Thoracic aorta (tissue), 2 donors: ENCODE results near the gene CCDC40. TPM values are rescaled to one million over a fixed set of nuclear protein-coding genes. Genes with fewer than 3 reads are reported as not detected.

Experiments used
- ATAC-seq: fragments of 150-250 bp; one replicate; pipeline ENCODE4 v1.8.0; 2017; ENCODE audit warnings: low read depth; ENCODE audit not compliant: insufficient number of reproducible peaks, low FRiP score
- DNase-seq: peaks from one replicate; pipeline ENCODE4 v3.0.0-alpha.2; 2020; ENCODE audit warnings: low spot score
- H3K27ac ChIP-seq, 2 donors: fragments of 200-600 bp; sonication (generic); 1 replicate in 1 of 2; 2 replicates in 1 of 2; pipeline ENCODE4 v1.5.1; 2016; ENCODE audit warnings: mild to moderate bottlenecking in 2 of 2, moderate library complexity in 2 of 2
- H3K27me3 ChIP-seq: fragments of 200-600 bp; sonication (generic); replicated peaks from 2 replicates; pipeline ENCODE4 v1.6.0; 2016; ENCODE audit warnings: mild to moderate bottlenecking; ENCODE audit not compliant: insufficient read depth
- H3K36me3 ChIP-seq: fragments of 200-600 bp; sonication (generic); one replicate; pipeline ENCODE4 v1.5.1; 2016
- H3K4me1 ChIP-seq, 2 donors: fragments of 200-600 bp; sonication (generic); 1 replicate in 1 of 2; 2 replicates in 1 of 2; pipeline versions ENCODE4 v1.5.1 to v1.6.0; 2016; ENCODE audit warnings: low read depth in 2 of 2, mild to moderate bottlenecking in 1 of 2; ENCODE audit not compliant: control insufficient read depth in 1 of 2
- H3K4me3 ChIP-seq: fragments of 200-600 bp; sonication (generic); 2 replicates; pipeline ENCODE4 v1.5.1; 2016; ENCODE audit warnings: mild to moderate bottlenecking
- H3K9me3 ChIP-seq: fragments of 200-600 bp; sonication (generic); 2 replicates; pipeline ENCODE4 v1.5.1; 2016
- CTCF ChIP-seq: fragments of 200-600 bp; sonication (generic); IDR thresholded peaks from one replicate; pipeline ENCODE4 v1.5.1; 2019; ENCODE audit warnings: antibody characterized with exemption
- total RNA-seq, 2 donors: library from RNA; depleted of rRNA; stranded (reverse); fragments of >200 nt; gene quantifications; one replicate each; pipeline versions ENCODE4 v1.1.0 to v1.2.3, GENCODE V29; 2016

The CCDC40 gene
- total RNA-seq, 2 donors from 2014 or later, result 4.4 to 6.5 TPM

- H3K4me3 ChIP-seq, result no peak overlapping the region
- ATAC-seq (no peak), DNase-seq (no peak)
- H3K27me3 ChIP-seq, result no peaks in the 10 kb centered on the region
- H3K36me3 ChIP-seq, result no peaks in the 10 kb centered on the region
- no peak for TF ChIP-seq CTCF
- no peak overlapping the region for H3K27ac ChIP-seq
- no peaks in the 10 kb centered on the region for H3K9me3 ChIP-seq
- H3K4me1 ChIP-seq, result no peaks in the 10 kb centered on the region
Measured at GRCh38 chr17:80091376-80091775, 54.9 kb downstream of the CCDC40 start.

- Histone ChIP-seq H3K9me3 (no peaks in the 10 kb centered on the region), H3K4me3 (no peak overlapping the region), H3K36me3 (no peaks in the 10 kb centered on the region), H3K27me3 (no peaks in the 10 kb centered on the region), H3K4me1 (no peaks in the 10 kb centered on the region), H3K27ac (no peak overlapping the region)
- no peak for TF ChIP-seq CTCF
- DNase-seq (no peak), ATAC-seq (no peak)
Measured at GRCh38 chr17:80092959-80093358, 56.5 kb downstream of the CCDC40 start.

- TF ChIP-seq CTCF, result no peak
- Histone ChIP-seq H3K27me3 (no peaks in the 10 kb centered on the region), H3K4me3 (no peak overlapping the region), H3K4me1 (peaks cover 0 to 2% of the 10 kb centered on the region in 2 donors), H3K9me3 (no peaks in the 10 kb centered on the region), H3K27ac (no peak overlapping the region), H3K36me3 (no peaks in the 10 kb centered on the region)
- DNase-seq (no peak), ATAC-seq (no peak)
Measured at GRCh38 chr17:80095038-80095843, 58.8 kb downstream of the CCDC40 start.

GRCh38 chr17:80095844-80096475 lies 59.5 kb downstream of the CCDC40 start:
- H3K27ac ChIP-seq, result no peak overlapping the region
- peaks cover 0 to 7% of the 10 kb centered on the region in 2 donors for H3K4me1 ChIP-seq
- ATAC-seq (no peak), DNase-seq (no peak)
- no peaks in the 10 kb centered on the region for H3K27me3 ChIP-seq
- no peaks in the 10 kb centered on the region for H3K9me3 ChIP-seq
- H3K4me3 ChIP-seq, result no peak overlapping the region
- no peak for TF ChIP-seq CTCF
- no peaks in the 10 kb centered on the region for H3K36me3 ChIP-seq

- no peak for TF ChIP-seq CTCF
- H3K4me3 ChIP-seq, result no peak overlapping the region
- peaks cover 0 to 7% of the 10 kb centered on the region in 2 donors for H3K4me1 ChIP-seq
- no peak overlapping the region for H3K27ac ChIP-seq
- H3K9me3 ChIP-seq, result no peaks in the 10 kb centered on the region
- no peaks in the 10 kb centered on the region for H3K27me3 ChIP-seq
- H3K36me3 ChIP-seq, result no peaks in the 10 kb centered on the region
- ATAC-seq (no peak), DNase-seq (no peak)
Measured at GRCh38 chr17:80096561-80097021, 60.1 kb downstream of the CCDC40 start.
